WERI-Rb-1 (cell line): ENCODE data around the gene TRPM3.

Experiments
- DNase-seq: peaks from one replicate; pipeline ENCODE4 v3.0.0-alpha.2; 2020
- H3K27ac ChIP-seq: fragments of 250-450 bp; sonication (Bioruptor Pico); 2 replicates; pipeline ENCODE4 v1.5.1; 2020; ENCODE audit warnings: mild to moderate bottlenecking, moderate library complexity
- H3K27me3 ChIP-seq: fragments of 250-450 bp; sonication (Bioruptor Pico); 2 replicates; pipeline ENCODE4 v1.5.1; 2021; ENCODE audit warnings: mild to moderate bottlenecking, low read depth, moderate library complexity; ENCODE audit not compliant: insufficient read depth, severe bottlenecking
- H3K36me3 ChIP-seq: fragments of 250-450 bp; sonication (Bioruptor Pico); 2 replicates; pipeline ENCODE4 v1.5.1; 2020; ENCODE audit warnings: mild to moderate bottlenecking, moderate library complexity
- H3K4me3 ChIP-seq: 2 replicates; pipeline ENCODE4 v1.5.1; 2011; ENCODE audit warnings: low read depth, mild to moderate bottlenecking, control low read depth, low read length
- H3K9me3 ChIP-seq: fragments of 250-450 bp; sonication (Bioruptor Pico); 2 replicates; pipeline ENCODE4 v1.5.1; 2021; ENCODE audit warnings: mild to moderate bottlenecking, moderate library complexity; ENCODE audit not compliant: severe bottlenecking
- CTCF ChIP-seq: IDR thresholded peaks from 2 replicates; pipeline ENCODE4 v1.5.1; 2011; ENCODE audit warnings: low read depth, mild to moderate bottlenecking, control low read depth, inconsistent platforms, low read length

TRPM3 gene

GRCh38 chr9:70923961-70924360 is 197.5 kb downstream of the TRPM3 start:
- no peak for DNase-seq
- Histone ChIP-seq H3K27me3 (no peaks in the 10 kb centered on the region), H3K27ac (no peak overlapping the region), H3K9me3 (no peaks in the 10 kb centered on the region), H3K4me3 (no peak overlapping the region), H3K36me3 (no peaks in the 10 kb centered on the region)
- TF ChIP-seq CTCF, result no peak

- DNase-seq, result no peak
- no peak for TF ChIP-seq CTCF
- Histone ChIP-seq H3K27me3 (no peaks in the 10 kb centered on the region), H3K4me3 (no peak overlapping the region), H3K9me3 (no peaks in the 10 kb centered on the region), H3K27ac (no peak overlapping the region), H3K36me3 (no peaks in the 10 kb centered on the region)
Measured at GRCh38 chr9:70921136-70921535, 200.3 kb downstream of the TRPM3 start.

- Histone ChIP-seq H3K9me3 (no peaks in the 10 kb centered on the region), H3K36me3 (no peaks in the 10 kb centered on the region), H3K4me3 (no peak overlapping the region), H3K27ac (no peak overlapping the region), H3K27me3 (no peaks in the 10 kb centered on the region)
- no peak for DNase-seq
- TF ChIP-seq CTCF, result no peak
Measured at GRCh38 chr9:70917277-70917676, 204.1 kb downstream of the TRPM3 start.

GRCh38 chr9:70911791-70912190 is 209.6 kb downstream of the TRPM3 start:
- no peak for DNase-seq
- no peak for TF ChIP-seq CTCF
- no peaks in the 10 kb centered on the region for H3K27me3 ChIP-seq
- H3K9me3 ChIP-seq, result no peaks in the 10 kb centered on the region
- H3K36me3 ChIP-seq, result no peaks in the 10 kb centered on the region
- no peak overlapping the region for H3K27ac ChIP-seq
- no peak overlapping the region for H3K4me3 ChIP-seq

- H3K9me3 ChIP-seq, result no peaks in the 10 kb centered on the region
- no peaks in the 10 kb centered on the region for H3K36me3 ChIP-seq
- no peaks in the 10 kb centered on the region for H3K27me3 ChIP-seq
- H3K27ac ChIP-seq, result no peak overlapping the region
- TF ChIP-seq CTCF, result no peak
- no peak overlapping the region for H3K4me3 ChIP-seq
- DNase-seq, result no peak
Measured at GRCh38 chr9:70910598-70910997, 210.8 kb downstream of the TRPM3 start.

GRCh38 chr9:70902692-70903131 is 218.7 kb downstream of the TRPM3 start:
- Histone ChIP-seq H3K9me3 (no peaks in the 10 kb centered on the region), H3K27ac (no peak overlapping the region), H3K36me3 (no peaks in the 10 kb centered on the region), H3K4me3 (no peak overlapping the region), H3K27me3 (no peaks in the 10 kb centered on the region)
- no peak for DNase-seq
- no peak for TF ChIP-seq CTCF
